ENCODE results near the gene SDC3.
"Not testable (repeated sequence)": the region's sequence is repeated elsewhere in the genome, so short reads cannot be mapped to it uniquely, and the experiment has no call there.

The SDC3 gene, protein sequence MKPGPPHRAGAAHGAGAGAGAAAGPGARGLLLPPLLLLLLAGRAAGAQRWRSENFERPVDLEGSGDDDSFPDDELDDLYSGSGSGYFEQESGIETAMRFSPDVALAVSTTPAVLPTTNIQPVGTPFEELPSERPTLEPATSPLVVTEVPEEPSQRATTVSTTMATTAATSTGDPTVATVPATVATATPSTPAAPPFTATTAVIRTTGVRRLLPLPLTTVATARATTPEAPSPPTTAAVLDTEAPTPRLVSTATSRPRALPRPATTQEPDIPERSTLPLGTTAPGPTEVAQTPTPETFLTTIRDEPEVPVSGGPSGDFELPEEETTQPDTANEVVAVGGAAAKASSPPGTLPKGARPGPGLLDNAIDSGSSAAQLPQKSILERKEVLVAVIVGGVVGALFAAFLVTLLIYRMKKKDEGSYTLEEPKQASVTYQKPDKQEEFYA

GRCh38 chr1:30908696-30909364, at the start of gene SDC3:
Gene SDC3, minus strand, starts transcription at chr1:30908758. Its CDS starts 172 bp downstream, at chr1:30908586.
- peak; percentile 63 for DNase-seq

GRCh38 chr1:30957560-30958222, 49.1 kb upstream of the SDC3 start:
- no peak for DNase-seq

DNA sequence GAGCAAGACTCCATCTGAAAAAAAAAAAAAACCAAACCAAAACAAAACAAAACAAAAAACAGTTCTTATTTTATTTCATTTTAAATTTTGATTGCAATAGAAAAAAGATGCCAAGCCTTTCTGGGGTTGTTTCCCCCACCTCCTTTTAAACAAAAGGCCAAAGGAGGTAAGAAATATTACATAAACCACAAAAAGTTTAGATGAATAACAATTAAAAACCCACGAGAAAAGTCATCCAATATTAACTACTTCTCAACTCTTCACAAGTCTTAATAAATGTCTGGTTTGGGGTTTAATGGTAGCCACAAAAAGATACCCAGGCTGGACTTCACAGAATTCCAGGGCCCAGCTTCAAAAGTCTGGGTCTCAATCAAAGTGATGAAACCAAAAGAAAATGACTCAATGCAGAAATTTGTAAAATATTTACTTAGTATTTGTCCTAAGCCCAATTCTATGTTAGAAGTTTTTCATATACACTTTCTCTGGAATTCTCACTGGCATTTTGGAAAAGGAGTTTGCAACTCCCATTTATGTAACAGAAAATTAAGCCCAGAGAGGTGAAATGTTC, 47.0 kb upstream of the SDC3 start:
- DNase-seq: no peak

DNA sequence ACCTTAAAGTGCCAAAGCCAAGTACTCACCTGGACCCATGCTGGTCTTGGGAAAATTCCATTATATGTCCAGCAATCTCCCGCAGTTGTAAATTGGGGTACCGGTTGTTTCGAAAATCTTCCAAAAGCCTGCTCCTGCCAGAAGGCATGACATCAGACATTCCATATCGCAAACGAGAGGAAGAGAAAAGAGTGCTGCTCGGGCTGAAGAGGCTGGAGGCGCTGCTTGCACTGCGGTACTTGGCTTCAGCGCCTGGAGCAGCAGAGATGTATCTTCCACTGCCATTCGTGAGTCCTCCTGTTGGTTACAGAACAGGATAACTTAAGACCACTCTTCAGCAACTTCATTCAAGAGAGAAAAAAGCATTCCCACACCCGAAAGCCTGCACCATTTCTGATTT, 45.1 kb upstream of the SDC3 start:
- no peak for DNase-seq

DNA sequence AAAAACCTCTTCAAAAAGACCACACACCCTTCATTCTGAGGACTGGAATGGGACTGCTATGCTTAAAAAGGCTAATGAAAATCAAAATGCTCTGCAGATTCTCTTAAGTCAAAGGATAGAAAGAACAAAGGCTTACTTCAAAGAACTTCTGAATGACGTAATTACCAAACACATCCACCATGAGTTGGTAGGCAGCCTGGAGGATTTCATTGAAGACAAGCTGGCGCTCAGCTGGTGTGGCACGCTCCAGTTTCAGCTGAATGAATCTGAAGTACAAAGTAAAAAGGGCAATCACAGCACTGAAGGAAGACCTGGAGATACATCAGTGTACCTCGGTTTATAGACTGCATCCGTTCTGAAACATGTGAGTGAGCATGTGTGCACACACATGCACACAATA, 43.5 kb upstream of the SDC3 start:
- DNase-seq: no peak

DNA sequence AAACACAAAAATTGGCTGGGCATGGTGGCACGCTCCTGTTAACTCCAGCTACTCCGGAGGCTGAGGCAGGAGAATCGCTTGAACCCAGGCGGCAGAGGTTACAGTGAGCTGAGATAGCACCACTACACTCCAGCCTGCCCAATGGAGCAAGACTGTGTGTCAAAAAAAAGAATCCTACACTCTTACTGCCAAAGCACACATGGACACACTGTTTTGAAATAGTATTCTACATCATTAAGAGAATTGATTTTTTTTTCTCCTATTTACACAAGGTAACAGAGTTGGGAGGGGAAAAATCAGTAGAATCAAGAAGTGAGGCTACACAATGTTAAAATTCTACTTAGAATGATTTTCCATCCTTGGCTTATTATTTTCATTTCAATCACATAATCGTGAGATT, 42.1 kb upstream of the SDC3 start:
- DNase-seq: no peak

DNA sequence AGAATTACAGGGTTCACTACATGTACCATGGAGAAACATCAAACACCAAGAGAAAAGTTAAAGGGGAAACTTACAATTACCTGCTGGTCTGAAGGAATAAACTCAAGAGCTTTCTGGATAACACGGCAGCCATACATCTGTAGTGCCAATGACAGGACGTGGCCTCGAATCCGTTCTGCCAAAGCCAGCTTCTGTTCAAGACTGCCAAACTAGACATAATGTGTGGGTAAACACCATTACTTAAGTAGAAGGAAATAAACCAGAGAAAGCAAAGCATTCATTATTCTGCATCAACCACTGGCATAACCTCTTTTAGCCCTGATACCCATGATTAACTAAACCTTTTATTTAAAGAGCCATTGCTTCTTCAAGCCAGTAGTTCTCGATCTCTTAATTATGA, 41.5 kb upstream of the SDC3 start:
- DNase-seq: no peak

GRCh38 chr1:30949487-30949838, 40.9 kb upstream of the SDC3 start:
- DNase-seq: not testable (repeated sequence)

- not testable (repeated sequence) for DNase-seq
These were observed 40.4 kb upstream of the SDC3 start for GRCh38 chr1:30948813-30949486.

- DNase-seq: no peak
These were observed 39.7 kb upstream of the SDC3 start for GRCh38 chr1:30948278-30948677.

GRCh38 chr1:30947212-30947611, 38.7 kb upstream of the SDC3 start:
- DNase-seq: no peak

DNA sequence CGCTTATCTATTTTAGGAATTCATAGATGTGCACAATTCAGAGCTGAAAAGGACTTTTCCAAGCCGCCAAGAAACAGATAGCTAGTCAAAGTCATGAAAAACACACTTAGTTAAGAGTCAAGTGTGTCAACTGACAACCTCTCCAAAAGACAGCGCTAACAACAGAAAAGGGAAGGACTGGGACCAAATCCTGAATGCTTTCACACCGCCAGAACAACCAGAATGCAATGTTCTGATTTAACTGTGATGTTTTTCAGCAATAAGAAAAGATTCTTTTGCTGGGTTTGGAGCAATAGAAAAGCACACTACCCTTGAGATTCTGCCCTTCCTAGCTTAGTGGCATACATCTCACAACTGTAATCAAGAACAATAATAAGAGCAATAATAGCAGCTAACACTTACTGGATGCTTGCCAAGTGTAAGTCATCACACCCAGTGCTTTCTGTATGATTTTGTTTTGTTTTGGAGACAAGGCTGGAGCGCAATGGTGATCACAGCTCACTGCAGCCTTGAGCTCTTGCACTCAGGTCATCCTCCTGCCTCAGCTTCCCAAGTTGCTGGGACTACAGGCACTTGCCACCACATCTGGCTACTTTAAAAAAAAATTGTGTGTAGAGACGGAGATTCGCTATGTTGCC, 33.9 kb upstream of the SDC3 start:
- DNase-seq: no peak

DNA sequence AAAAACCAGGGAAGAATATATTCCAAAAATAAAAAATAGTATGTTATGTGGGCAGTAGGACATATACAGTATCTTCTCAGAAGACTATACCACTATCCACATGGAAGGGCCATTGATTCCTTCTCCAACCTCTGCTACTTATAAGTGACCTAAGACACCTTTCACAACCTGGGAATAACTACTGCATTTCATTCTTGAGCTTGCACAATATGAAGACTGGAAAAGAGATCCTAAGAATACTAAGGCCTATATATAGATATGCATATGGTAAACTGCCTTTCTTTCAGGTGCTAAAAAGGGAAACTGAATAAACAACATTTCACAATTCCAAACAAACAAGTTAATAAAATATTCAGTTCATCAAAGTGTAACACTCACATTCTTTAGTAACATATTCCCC, 32.0 kb upstream of the SDC3 start:
- no peak for DNase-seq

- DNase-seq: peak; percentile 53
These were observed 28.1 kb upstream of the SDC3 start for GRCh38 chr1:30936541-30937171.

- DNase-seq: not testable (repeated sequence)
These were observed 27.2 kb upstream of the SDC3 start for GRCh38 chr1:30935758-30936157.

DNA sequence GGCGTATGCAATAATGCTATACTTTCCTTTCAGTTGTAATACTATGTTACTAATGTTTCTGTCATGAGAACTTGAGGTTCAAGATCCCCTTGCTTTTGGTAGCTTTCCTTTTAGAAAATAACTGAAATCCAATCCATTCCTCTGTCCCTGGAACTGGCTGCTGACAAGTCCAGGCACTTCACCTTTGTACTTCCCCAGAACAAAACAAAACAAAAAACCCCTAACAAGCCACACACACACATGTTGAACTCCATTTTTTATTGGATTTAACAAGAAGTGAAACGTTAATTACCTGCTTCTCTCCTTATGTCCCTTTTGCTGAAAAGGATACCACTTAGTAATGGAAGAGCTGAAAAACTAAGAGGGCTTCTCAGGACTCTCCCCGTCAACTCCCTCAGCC, 26.1 kb upstream of the SDC3 start:
- no peak for DNase-seq

DNA sequence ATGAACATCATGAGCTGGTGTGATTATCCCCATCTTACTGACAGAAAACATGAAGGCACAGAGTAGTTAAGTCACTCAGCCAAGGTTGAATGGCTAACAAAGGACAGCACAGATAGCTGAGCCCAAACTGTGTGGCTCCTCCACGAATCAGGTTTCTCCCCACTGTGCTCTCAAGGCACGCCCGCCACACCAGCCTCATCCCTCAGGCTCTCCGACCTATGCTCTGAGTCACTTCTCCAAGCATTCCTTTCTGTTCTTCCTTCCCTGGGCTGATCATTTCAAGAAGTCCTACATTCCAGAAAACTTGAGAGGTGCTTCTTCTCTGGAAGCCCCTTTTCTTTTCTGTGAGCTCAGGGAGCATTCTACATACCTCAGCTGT, 25.3 kb upstream of the SDC3 start:
- DNase-seq: peak; percentile 91

DNA sequence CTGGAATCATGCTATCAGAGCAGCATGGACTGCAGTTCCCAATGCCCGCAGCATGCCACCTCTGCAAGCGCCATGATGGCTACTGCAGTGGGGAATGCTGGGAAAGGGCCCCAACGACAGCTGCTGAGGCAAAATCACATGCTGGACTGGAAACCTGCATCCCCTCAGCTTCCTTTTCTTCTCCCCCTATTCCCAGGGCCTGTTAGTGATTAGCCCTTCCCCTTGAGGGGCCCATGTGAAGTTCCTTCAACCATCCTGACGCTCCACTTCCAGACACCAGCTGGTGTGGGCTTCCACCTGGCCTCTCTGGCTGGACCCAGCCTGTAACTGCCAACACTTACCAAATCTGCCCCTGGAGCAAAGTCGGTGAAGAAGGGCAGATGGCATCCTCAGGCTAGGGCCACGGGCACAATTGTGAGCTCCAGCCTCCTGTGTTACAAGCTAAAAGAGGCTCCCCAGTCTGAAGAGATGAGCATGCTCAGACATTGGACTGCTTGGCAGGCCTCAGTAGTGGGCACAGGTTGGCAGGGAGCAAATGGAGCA, 22.1 kb upstream of the SDC3 start:
- no peak for DNase-seq

GRCh38 chr1:30929944-30930525, 21.5 kb upstream of the SDC3 start:
- no peak for DNase-seq

GRCh38 chr1:30929135-30929889, 20.8 kb upstream of the SDC3 start:
- peak; percentile 79 for DNase-seq

- no peak for DNase-seq
These were observed 20.2 kb upstream of the SDC3 start for GRCh38 chr1:30928789-30929134.

Data from islet precursor cell (in vitro differentiated cells).